Activated gamma-delta T cell treated with anti-CD3 and anti-CD28 coated beads, Interleukin-2, amount 50 U/mL, for 16 hours (primary cell): ENCODE results near the gene TGIF2.
A peak's percentile ranks its signal among the peaks of the same experiment; 100 is the strongest.
"Not testable (repeated sequence)": the region's sequence is repeated elsewhere in the genome, so short reads cannot be mapped to it uniquely, and the experiment has no call there.

ENCODE experiments used
- DNase-seq: peaks from one replicate; pipeline ENCODE4 v3.0.0-alpha.2; 2020; ENCODE audit warnings: low read depth

TGIF2 gene

DNA sequence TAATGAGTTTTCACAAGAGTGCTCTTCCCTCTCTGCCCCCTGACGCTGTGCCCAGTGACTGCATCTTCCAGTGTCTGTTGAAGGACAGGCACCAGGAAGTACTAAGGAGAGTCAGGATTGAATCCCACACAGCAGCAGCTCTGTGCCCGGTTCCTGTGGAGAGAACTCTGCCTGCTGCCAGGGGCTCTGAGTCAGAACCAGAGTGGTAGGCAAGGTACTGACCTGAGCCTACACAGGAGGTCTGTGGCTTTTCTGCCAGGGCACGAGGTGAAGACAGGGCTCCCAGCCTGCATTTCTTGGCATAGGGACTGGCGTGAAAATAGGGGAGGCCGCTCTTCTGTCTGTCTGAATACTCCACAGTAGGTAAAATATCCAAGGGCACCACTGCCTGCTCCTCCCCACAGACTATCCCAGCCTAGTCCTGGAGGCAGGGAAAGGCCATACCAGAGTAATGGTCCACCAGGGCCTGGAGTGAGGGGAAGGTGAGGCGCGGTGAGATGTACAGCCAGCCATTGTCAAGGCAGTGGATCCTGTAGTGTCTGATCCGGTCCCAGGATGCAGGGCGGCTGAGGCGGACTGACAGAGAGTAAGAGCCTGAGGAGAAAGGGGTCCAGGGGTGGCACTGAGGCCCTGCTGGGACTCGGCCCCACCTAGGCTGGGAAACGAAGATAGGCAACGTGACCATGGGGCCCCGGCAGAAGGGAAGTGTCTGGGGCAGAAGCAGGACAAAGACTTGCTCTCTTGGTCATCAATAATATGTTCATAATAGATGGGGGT is 41.6 kb downstream of the TGIF2 start:
- no peak for DNase-seq

DNA sequence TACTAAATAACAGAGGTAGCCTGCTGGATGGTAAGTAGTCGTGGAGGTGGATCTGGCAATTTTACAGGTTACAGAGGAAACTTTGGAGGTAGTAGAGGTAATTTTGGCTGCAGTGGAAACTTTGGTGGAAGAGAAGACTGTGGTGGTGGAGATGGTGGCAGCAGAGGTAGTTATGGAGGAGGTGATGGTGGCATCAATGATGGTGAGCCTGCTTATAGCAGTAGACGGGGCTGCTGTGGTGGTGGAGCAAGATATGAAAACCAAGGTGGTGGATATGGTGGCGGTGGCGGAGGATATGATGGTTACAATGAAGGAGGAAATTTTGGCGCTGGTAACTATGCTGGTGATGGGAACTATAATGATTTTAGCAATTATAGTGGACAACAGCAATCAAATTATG is 47.5 kb downstream of the TGIF2 start:
- no peak for DNase-seq

- no peak for DNase-seq
These were observed 50.0 kb downstream of the TGIF2 start for GRCh38 chr20:36623444-36623843.

DNA sequence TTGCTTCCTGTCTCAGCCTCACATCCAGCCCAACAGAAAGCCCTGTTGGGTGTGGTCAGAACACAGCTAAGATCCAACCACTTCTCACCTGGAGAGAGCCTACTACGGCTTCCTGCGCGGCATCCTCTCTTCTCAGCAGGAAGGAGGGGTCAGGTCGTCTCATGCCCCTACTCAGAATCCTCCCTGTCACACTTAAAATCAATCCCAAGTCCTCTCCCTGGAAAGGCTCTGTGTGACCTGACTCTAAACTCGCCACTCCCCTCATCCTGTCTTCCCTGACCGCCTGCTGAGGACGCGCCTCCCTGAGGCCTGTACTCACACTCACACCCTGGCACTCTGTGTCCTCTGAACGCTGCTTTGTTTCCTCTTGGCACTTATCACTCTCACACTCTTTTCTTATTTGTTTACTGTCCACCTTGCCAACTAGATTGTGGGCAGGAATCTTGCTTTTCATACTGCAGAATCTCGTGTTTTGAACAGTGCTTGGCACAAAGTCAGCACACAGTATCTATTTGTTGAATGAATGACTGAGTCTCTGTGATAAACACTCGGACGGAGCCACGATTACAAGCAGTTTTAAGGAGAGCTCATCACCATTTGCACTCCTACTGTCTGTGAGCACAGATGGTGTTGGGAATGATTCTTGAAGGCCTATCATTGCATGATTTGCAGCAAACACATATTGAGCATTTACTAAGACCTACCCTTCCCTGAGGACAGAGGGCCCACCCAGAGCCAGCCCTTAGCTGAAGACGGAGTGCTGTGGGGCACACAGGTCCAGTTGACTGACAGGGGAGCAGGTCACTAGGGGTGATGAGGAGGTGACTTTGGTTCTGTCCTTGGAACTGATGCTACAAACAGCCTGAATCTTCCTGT is 50.9 kb downstream of the TGIF2 start:
- DNase-seq, result no peak

- no peak for DNase-seq
These were observed 51.5 kb downstream of the TGIF2 start for GRCh38 chr20:36624944-36625324.

DNA sequence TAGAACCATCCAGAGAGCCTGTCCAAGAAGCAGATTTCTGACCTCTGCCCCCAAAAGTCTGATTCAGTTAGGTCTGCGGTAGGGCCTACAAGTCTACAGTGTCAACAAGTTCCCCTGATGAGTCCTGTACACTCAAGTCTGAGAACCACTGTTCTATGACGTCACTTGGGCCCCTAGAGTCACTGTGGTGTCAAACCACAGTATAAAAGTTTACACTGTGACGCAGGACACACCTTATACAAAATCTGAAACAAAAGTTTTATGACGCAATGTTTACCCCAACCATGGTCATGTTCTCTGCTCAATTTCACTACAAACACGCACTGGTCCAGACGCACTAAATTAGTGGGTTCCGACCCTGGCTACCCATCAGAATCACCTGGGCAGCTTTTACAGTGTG is 54.7 kb downstream of the TGIF2 start:
- peak; percentile 17 for DNase-seq

GRCh38 chr20:36629719-36630681 is 56.6 kb downstream of the TGIF2 start:
- DNase-seq, result peak; percentile 37

- DNase-seq, result no peak
These were observed 58.2 kb downstream of the TGIF2 start for GRCh38 chr20:36631646-36632045.

DNA sequence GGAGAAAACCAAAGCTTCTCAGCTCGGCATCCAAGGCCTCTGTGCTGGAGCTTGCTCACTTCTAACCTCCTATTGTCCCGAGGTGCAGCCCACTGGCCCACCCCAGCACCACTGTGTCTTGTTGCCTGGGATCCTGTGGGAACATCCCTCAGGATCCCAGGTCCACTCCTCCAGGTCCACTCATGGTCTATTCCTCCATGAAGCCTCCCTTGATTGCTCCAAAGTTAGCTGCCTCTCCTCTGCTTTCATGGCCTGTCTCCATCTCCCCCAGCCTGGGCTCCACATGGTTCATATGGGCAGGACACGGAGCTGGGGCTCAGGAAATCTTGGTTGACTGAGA is 58.7 kb downstream of the TGIF2 start:
- no peak for DNase-seq

GRCh38 chr20:36632487-36633284 is 59.3 kb downstream of the TGIF2 start:
- DNase-seq, result no peak

DNA sequence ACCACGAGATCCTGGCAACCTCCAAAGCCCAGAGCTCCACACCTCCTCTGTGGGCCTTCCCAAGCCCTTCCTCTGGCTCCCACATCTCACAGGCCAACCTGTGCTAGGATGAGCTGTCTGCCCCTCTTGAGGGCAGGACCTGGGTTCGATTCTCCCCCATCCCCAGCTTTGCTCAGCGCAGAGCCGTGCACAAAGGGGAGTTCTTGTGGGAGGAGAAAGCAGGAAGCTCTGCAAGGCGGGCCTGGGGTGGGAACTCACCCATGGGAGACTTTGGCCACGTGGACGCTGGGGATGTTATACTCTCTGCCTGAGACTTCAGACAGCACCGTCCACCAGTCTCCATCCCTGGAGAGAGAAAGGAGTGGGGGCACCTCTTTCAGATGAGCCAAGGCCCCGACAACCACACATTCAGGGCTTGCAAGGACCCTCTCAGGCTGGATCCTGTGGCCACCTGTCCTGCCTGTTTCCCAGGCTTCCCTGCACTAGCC is 59.9 kb downstream of the TGIF2 start:
- no peak for DNase-seq

GRCh38 chr20:36634342-36634741 is 60.9 kb downstream of the TGIF2 start:
- no peak for DNase-seq

DNA sequence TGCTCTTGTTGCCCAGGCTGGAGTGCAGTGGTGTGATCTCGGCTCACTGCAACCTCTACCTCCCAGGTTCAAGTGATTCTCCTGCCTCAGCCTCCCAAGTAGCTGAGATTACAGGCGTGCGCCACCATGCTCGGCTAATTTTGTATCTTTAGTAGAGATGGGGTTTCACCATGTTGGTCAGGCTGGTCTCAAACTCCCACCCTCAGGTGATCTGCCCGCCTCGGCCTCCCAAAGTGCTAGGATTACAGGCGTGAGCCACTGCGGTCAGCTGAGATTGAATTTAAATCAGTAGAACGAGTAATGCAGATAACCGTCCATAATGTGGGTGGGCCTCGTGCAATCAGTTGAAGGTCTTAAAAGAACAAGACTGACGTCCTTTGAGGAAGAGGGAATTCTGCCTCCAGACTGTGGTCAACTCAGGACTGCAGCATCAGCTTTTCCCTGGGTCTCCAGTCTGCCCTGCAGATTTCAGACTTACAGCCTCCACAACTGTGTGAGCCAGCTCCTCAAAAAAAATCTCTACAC is 65.5 kb downstream of the TGIF2 start:
- not testable (repeated sequence) for DNase-seq

- no peak for DNase-seq
These were observed 68.1 kb downstream of the TGIF2 start for GRCh38 chr20:36641506-36641843.

GRCh38 chr20:36642136-36642535 is 68.7 kb downstream of the TGIF2 start:
- DNase-seq, result no peak
